Right lobe of liver (tissue), 6 donors: ENCODE measurements around the gene SLC7A8. TPM values are rescaled to one million over a fixed set of nuclear protein-coding genes. Genes with fewer than 3 reads are reported as not detected.

ENCODE experiments used
- ATAC-seq, 4 donors: fragments of 200-7000 bp; cut with Tn5 transposase; one replicate each; pipeline ENCODE4 v1.9.1; 2020; ENCODE audit warnings: mild to moderate bottlenecking in 4 of 4, moderate library complexity in 4 of 4
- DNase-seq, 3 donors: peaks; one replicate each; pipeline ENCODE4 v3.0.0-alpha.2; 2020
- H3K27ac ChIP-seq, 3 donors: fragments of 200-600 bp; one replicate each; pipeline ENCODE4 v1.8.0; 2022
- H3K27me3 ChIP-seq, 2 donors: fragments of 200-600 bp; one replicate each; pipeline ENCODE4 v1.8.0; 2022
- H3K36me3 ChIP-seq, 4 donors: fragments of 200-600 bp; sonication (generic) in 1 of 4; one replicate each; pipeline versions ENCODE4 v1.5.1 to v1.8.0; 2017 to 2022; ENCODE audit warnings: control low read depth in 1 of 4
- H3K4me1 ChIP-seq, 4 donors: fragments of 200-600 bp; sonication (generic) in 1 of 4; one replicate each; pipeline versions ENCODE4 v1.5.1 to v1.8.0; 2017 to 2022; ENCODE audit warnings: control low read depth in 1 of 4
- H3K4me3 ChIP-seq, 3 donors: fragments of 200-600 bp; one replicate each; pipeline ENCODE4 v1.8.0; 2022
- H3K9me3 ChIP-seq, 4 donors: fragments of 200-600 bp; sonication (generic) in 1 of 4; one replicate each; pipeline versions ENCODE4 v1.5.1 to v1.8.0; 2017 to 2022; ENCODE audit warnings: control low read depth in 1 of 4
- POLR2A ChIP-seq: fragments of 450-650 bp; IDR thresholded peaks from one replicate; pipeline ENCODE4 v1.6.1; 2017; ENCODE audit warnings: antibody characterized with exemption, mild to moderate bottlenecking
- WGBS: methylation state at CpG from one replicate; pipeline ENCODE4 v1.1.6; 2018; ENCODE audit warnings: low coverage, low lambda C conversion rate; ENCODE audit not compliant: insufficient coverage; ENCODE audit errors: missing lambda C conversion rate; 5-methylcytosine and 5-hydroxymethylcytosine counted together
- intact Hi-C, 2 donors: fragments of 100-400 bp; cut with DNase I; formaldehyde crosslinking; loops; one replicate each; pipeline versions ENCODE4 v1.11.2 to v1.14.1; 2022
- total RNA-seq, 6 experiments: library from RNA; depleted of rRNA in 2 of 6; stranded (reverse); fragments of >200 nt in 2 of 6; fragmentation: NEBNext Ultra II Directional in 3 of 6; extraction: Animal tissue kit (Norgen Biotek cat#: 25700) in 3 of 6; gene quantifications; one replicate each; pipeline versions ENCODE4 v1.1.0 to v1.2.4, GENCODE V29; 2016 to 2023
- TF ChIP-seq, protein P1 (sequence below), 4 donors: fragments of 200-600 bp in 3 of 4; fragments of 450-650 bp in 1 of 4; IDR thresholded peaks; one replicate each; pipeline versions ENCODE4 v1.5.1 to v1.8.0; 2016 to 2022; ENCODE audit warnings: antibody characterized with exemption in 4 of 4, mild to moderate bottlenecking in 2 of 4
- donor health status: DM: no; HTN: yes; CAD: no.
- donor health status: DM: no; HTN: no; CAD: no.
- donor health status: DM: no; HTN: no; CAD: no.
- donor health status: DM: no; HTN: yes; CAD: no.
- donor health status: DM: no; HTN: yes; CAD: no.

The SLC7A8 gene
- total RNA-seq, 6 experiments from 2014 or later, result 3.2 to 10.1 (median 4.4) TPM

DNA sequence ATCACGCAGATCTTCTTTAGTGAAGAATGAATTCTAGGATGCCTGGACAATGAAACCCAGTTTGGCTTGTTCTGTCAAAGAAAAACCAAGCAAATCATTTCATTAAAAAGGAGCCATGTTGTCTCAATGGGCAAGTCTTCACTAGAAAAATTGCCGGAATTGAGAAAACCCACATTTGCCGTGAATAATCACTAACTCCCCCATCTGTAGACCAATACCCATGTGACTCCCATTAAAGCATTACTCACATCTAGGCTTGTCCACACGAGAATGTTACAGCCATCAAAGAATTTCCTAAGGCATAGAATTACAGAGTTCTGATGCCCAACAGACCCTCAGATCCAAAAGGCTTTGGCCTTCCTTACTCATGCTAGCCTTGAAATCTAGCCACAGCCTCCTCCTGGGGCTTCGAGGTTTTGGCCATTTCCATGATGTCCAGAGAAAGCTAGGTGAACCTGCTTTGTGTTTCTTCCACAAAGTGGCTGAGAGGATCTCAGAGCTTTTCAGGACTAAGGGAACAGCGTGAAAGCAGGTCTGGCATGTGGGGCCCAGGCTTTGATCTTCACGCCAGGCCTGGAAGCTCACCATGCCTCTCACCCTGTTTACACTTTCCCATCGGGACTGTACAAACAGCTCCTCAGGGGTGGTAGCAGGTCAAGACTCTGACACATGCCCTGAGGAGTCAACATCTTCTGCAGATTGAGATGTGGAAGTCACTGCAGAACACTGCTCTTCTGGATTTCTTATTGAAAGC lies 12.1 kb downstream of the SLC7A8 start:
- 61% methylated on average over 8 of the region's 8 CpGs for WGBS
- H3K36me3 ChIP-seq, result no peaks in the 10 kb centered on the region
- H3K27ac ChIP-seq, result no peak overlapping the region
- intact Hi-C loops, result no loop called here
- no peak overlapping the region for H3K4me3 ChIP-seq
- no peaks in the 10 kb centered on the region for H3K27me3 ChIP-seq
- H3K9me3 ChIP-seq, result no peaks in the 10 kb centered on the region
- TF ChIP-seq, protein P1, sequence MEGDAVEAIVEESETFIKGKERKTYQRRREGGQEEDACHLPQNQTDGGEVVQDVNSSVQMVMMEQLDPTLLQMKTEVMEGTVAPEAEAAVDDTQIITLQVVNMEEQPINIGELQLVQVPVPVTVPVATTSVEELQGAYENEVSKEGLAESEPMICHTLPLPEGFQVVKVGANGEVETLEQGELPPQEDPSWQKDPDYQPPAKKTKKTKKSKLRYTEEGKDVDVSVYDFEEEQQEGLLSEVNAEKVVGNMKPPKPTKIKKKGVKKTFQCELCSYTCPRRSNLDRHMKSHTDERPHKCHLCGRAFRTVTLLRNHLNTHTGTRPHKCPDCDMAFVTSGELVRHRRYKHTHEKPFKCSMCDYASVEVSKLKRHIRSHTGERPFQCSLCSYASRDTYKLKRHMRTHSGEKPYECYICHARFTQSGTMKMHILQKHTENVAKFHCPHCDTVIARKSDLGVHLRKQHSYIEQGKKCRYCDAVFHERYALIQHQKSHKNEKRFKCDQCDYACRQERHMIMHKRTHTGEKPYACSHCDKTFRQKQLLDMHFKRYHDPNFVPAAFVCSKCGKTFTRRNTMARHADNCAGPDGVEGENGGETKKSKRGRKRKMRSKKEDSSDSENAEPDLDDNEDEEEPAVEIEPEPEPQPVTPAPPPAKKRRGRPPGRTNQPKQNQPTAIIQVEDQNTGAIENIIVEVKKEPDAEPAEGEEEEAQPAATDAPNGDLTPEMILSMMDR (IDR thresholded peaks at IDR 0.05), result no peak
- no peak for TF ChIP-seq POLR2A
- H3K4me1 ChIP-seq, result no peaks in the 10 kb centered on the region
- DNase-seq (no peak), ATAC-seq (no peak)

- no peak overlapping the region for H3K4me3 ChIP-seq
- H3K9me3 ChIP-seq, result no peaks in the 10 kb centered on the region
- H3K27me3 ChIP-seq, result no peaks in the 10 kb centered on the region
- H3K4me1 ChIP-seq, result no peaks in the 10 kb centered on the region
- no peak overlapping the region for H3K27ac ChIP-seq
- no peak for ATAC-seq
- 66% methylated on average over 3 of the region's 6 CpGs for WGBS
- no peak for TF ChIP-seq POLR2A
- TF ChIP-seq, protein P1 (IDR thresholded peaks at IDR 0.05), result no peak
- intact Hi-C loops, result no loop called here
- H3K36me3 ChIP-seq, result no peaks in the 10 kb centered on the region
- DNase-seq, result no peak
Observed at GRCh38 chr14:23169622-23170021, 13.8 kb downstream of the SLC7A8 start.

DNA sequence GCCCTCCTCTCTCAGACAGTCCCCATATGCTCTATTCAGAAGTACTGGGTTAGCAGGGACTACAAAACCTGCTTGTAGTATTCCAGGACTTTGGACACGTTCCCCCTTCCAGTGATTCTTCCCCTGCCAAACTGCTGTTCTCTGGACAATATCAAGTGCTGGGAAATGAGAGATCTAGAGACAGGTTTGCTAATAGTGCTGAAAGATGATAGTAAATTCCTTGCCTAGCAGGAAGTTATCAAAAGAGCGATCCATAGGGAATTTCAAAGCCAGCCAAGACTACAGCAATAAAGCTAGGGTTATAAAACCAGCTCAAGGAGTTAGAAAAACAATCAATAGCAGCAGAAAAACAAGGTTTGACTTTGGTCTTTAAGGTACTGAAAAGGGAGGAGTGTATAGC lies 15.2 kb downstream of the SLC7A8 start:
- intact Hi-C loops, result no loop called here
- no peaks in the 10 kb centered on the region for H3K4me1 ChIP-seq
- H3K9me3 ChIP-seq, result no peaks in the 10 kb centered on the region
- ATAC-seq (no peak), DNase-seq (no peak)
- no peak overlapping the region for H3K4me3 ChIP-seq
- no peak overlapping the region for H3K27ac ChIP-seq
- no peaks in the 10 kb centered on the region for H3K27me3 ChIP-seq
- H3K36me3 ChIP-seq, result no peaks in the 10 kb centered on the region
- 50% methylated on average over 2 of the region's 2 CpGs for WGBS
- TF ChIP-seq, protein P1 (IDR thresholded peaks at IDR 0.05), result no peak
- no peak for TF ChIP-seq POLR2A

DNA sequence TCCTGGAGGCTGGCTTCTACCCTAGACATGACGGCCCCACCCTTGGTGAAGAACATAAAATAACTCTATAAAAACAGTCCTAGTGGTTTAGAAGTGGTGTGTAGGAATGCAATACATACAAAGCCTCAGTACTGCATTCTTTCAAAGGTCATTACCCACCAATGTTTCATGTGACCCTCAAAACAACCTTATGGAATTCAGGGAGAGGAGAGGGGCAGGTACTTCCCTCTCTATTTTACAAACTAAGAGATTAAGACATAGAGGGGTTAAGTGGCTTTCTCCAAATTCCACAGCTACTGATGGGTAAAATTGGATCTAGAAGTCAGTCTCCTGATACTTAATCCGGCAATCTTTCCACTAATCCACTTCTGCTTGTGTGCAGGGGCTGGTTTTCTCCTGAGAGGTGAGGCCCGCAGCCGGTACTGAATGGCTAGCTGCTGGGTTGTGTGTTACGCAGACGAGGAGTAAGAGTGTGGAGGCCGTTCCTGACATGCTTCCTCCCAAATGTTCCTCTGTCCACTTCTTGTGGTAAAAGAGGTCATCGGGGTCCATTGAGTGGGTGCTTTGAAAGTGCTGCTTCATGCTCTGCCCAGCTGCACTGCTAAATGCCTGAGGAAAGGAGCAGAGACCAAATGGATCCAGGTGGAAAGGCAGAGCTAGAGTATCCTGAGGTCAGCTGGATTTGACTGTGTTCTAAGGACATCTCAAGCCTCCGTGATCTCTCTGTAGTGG lies 16.2 kb downstream of the SLC7A8 start:
- H3K4me1 ChIP-seq, result no peaks in the 10 kb centered on the region
- H3K9me3 ChIP-seq, result no peaks in the 10 kb centered on the region
- TF ChIP-seq, protein P1 (IDR thresholded peaks at IDR 0.05), result no peak
- TF ChIP-seq POLR2A, result no peak
- no peak overlapping the region for H3K4me3 ChIP-seq
- DNase-seq, result no peak
- intact Hi-C loops, result no loop called here
- 67% methylated on average over 6 of the region's 9 CpGs for WGBS
- peak in 2 of 4 donors; percentile 27 to 31 for ATAC-seq
- no peaks in the 10 kb centered on the region for H3K36me3 ChIP-seq
- no peaks in the 10 kb centered on the region for H3K27me3 ChIP-seq
- no peak overlapping the region for H3K27ac ChIP-seq
